OCI-M2 (cell line): Measurements from ENCODE around the gene DDX59.

Experiments
- DNase-seq: peaks from one replicate; lab custom pipeline; 2025; ENCODE audit not compliant: unreplicated experiment; lab: John Stamatoyannopoulos, UW

The DDX59 gene

GRCh38 chr1:200669314-200670241 lies at the start of gene DDX59:
TSS of gene DDX59 (minus strand) at chr1:200669907. CDS start at chr1:200666740, 3,167 bp downstream.
- peak; percentile 47 for DNase-seq

DNA sequence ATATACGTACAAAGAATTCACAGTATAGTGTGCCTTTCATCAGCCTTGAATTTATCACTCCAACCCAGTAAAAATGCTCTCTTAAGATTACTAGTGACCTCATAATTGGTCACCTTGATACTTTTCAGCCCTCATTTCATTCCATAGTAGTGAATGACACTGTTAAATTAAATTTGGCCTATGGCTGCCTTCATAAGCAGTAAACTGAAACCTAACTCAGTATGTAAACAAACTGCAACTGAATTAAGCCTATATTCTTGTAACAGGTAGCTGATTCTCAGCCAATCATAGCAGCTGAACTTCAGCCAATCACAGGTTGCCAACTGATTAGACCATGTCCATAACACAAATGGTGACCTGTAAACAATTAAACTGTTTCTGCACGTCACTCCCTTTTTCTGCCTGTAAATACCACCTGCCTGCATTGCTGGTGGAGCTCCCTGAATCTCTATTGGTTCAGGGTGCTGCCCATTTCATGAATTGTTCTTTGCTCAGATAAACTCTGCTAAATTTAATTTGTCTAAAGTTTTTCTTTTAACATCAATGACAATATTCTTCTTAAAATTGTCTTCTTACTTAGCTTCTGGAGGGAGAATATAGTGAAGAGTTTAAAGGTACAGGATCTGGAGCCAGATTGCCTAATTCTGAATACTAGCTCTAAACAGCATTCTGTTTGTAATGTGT lies 44.9 kb upstream of the DDX59 start:
- DNase-seq = no peak

DNA sequence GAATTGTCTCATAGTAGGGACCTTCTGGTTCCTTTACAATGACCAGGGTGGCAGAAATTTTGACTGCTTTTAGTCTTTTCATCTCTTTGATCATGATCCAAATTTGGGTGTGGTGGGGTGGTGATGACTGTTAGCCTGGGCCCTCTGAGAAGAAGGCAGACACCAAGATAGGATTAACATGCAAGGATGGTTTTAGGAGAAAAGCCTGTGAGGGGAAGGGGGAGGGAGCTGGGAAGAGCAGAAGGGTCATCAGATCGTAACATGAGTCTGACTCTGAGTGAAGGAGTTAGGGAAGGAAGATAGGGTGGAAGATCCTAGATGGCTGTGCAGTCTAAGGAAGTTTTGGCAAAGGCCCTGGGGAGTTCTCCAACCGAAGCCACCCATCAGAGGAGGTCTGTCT lies 40.5 kb upstream of the DDX59 start:
- no peak for DNase-seq

DNA sequence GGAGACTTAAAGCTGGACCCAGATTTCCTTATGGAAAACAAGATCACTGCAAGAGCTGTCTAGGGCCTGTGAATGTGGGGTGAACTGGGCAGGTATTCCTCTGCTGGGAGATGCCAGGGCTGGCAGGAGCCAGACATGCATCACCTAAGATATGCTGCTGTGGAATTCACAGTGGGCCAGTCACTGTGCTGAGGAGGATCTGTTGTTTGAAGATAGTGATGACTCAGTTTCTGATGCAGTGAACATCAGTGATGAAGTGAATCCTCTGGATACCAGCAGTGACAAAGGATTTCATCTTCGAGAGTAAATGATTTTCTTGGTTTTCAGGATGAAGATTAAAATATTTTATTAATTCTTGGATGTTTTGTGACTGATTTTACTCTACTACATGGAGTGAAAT lies 39.1 kb upstream of the DDX59 start:
- no peak for DNase-seq

GRCh38 chr1:200708161-200708560 lies 38.5 kb upstream of the DDX59 start:
- no peak for DNase-seq

DNA sequence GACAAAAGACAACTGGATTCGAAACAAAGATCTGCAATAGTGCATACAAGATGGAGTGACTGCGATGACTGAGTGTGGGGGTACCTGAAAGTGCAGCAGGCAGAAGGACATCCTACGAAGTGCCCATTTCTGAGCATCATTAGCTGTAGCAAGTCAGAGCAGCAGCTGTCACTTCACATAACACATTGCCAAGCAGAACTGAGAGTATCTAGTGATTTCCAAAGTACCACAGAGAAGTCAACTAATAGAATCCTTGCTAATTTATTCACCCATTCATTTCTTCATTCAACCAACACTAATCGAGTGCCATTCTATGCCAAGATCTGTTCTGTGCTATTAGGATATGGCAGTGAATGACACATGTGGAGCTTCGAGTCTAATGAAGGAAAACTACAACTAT lies 37.4 kb upstream of the DDX59 start:
- no peak for DNase-seq

DNA sequence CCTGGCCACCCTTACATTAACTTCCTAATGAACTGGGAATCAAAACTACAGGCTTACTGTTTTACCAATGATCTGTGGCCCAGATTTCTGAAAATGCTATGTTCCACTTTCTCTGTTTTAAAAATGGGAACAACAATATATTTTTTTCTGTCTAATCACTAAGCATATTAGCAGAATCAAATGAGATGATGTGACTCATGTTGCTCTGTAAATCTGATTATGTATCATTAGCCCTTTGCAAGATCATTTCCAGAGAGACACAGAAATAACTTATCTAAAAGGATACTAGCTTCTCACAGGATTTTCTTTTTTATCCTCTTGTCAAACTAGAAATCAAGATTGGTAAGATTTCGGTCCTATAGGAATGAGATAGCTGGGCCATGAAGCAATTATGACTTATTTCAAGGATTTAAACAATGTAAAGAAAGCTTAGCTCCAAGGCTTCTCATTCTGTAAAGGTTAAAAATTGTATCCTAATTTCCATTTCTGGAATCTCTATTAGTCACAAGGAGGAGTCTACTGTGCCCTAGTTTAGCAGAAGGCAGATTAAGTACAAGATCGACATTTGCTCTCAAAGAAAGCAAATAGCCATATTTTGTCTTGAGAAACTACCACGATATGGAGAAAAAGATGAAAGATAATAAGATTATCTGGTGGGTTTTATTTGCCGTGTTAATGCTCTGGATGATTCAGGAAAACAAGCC lies 36.6 kb upstream of the DDX59 start:
- no peak for DNase-seq

- DNase-seq = no peak
These were observed 35.3 kb upstream of the DDX59 start for GRCh38 chr1:200704986-200705500.

GRCh38 chr1:200699871-200700270 lies 30.2 kb upstream of the DDX59 start:
- no peak for DNase-seq

DNA sequence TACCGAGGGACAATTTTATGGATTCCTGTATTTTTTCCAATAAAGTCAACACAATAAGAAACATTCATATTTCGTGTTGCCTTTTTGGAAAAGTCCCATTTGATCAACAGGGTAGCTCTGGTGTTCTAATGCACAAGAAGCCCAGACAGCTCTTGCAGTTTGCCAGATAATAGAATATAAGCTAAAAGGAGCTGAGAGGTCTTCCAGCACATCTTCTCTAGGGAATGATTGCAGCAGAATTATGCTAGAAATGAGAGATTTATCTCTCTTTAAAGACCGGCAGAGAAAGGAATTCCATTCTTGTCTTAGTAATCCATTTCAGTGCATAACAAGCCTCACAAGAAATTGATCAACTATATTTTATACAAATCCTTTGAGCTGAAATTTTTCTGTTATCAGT lies 25.0 kb upstream of the DDX59 start:
- DNase-seq = no peak

DNA sequence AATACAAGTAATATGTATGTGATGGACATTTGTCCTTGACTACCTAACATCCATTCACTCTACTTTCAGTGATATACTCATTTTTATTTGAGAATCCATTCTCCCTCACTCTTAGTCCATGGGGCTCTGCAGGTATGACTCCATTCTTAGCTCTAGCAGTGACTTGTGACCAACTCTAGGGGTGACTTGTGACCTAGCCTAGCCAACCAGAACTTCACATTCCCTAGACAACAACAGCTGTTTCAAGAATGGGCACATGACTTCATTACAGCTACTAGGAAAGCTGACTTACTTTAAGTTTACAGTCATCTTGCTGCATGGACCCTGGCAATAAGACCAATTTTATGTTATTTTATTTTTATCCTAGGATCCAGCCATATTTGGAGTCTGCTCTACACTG lies 23.6 kb upstream of the DDX59 start:
- no peak for DNase-seq

DNA sequence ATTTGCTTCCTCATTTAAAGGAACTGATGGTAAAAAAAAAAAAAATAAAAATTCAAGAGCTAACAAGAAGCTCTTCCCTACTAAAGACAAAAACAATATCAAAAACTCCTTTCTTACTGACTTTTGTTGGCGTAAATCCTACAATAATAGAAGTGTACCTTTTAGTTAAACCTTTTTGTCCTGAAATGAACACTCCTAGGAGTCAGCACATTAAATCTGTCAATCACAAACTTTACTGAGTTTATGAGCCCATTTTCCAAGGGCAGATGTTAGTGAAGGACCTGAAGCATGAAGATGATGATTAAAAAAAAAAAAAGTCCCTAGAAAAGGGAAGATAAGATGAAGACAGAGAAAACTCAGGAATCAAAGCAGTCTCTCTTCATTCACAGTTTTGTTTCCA lies 22.6 kb upstream of the DDX59 start:
- no peak for DNase-seq

DNA sequence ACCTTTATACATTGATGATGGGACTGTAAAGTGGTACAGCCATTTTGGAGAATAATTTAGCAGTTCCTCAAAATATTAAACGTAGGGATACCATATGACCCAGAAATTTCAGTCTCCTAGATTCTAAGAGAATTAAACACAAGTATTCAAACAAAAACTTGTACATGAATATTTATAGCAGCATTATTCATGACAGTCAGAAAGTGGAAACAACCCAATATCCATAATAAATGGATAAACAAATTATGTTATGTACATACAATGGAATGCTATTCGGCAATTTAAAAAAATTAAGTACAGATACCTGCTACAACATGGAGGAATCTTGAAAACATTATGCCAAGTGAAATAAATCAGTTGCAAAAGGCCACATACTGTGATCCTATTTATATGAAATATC lies 16.9 kb upstream of the DDX59 start:
- no peak for DNase-seq

DNA sequence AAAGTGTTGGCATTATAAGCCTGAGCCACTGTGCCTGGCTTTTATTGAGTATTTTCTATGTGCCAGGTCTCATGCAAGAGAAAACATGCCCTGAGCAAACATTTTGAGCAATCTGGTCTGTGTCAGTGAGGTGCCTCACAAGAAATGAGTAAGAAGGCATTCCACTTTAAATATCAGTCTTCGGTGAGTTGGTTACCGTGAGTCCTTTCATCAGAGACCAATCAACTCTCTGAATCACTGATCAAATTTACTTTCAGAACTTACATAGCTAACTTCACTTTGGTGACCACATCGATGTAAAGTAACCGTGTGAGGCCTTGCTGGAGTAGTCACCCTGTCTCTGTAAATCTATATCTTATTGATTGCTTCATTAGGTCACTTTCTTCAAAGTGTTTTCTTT lies 14.3 kb upstream of the DDX59 start:
- DNase-seq = no peak

DNA sequence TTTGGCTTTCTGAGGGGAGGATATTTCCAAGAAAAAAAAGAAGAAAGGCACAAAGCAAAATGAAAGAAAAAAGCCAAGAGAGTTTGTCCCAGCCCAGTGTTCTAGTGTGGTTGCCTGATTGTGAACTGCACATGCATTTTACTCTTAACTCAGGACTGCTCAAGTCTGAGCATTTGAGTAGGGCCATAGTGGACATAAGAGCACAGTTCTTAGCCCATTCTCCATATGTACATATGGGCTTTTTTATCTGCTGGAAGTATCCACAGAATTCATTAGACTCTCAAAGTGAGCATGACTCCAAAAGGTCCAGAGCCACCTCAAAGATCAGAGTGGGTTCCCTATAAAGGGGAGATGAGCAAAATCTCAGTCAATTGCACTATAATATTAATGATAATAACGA lies 13.6 kb upstream of the DDX59 start:
- no peak for DNase-seq

GRCh38 chr1:200681231-200681630 lies 11.5 kb upstream of the DDX59 start:
- DNase-seq = no peak

- DNase-seq = no peak
These were observed 7.1 kb upstream of the DDX59 start for GRCh38 chr1:200676829-200677228.

DNA sequence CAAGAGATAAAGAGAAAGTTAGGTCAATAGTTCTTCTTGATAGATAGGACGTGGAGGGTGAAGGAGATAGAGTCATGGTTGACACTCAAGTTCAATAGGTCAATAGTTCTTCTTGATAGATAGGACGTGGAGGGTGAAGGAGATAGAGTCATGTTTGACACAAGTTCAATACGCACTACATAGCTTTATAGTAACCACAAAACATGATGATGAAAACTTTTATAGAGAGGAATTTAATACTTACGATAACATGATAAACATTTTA lies 5.8 kb upstream of the DDX59 start:
- no peak for DNase-seq

GRCh38 chr1:200674838-200675587 lies 5.3 kb upstream of the DDX59 start:
- DNase-seq = no peak

DNA sequence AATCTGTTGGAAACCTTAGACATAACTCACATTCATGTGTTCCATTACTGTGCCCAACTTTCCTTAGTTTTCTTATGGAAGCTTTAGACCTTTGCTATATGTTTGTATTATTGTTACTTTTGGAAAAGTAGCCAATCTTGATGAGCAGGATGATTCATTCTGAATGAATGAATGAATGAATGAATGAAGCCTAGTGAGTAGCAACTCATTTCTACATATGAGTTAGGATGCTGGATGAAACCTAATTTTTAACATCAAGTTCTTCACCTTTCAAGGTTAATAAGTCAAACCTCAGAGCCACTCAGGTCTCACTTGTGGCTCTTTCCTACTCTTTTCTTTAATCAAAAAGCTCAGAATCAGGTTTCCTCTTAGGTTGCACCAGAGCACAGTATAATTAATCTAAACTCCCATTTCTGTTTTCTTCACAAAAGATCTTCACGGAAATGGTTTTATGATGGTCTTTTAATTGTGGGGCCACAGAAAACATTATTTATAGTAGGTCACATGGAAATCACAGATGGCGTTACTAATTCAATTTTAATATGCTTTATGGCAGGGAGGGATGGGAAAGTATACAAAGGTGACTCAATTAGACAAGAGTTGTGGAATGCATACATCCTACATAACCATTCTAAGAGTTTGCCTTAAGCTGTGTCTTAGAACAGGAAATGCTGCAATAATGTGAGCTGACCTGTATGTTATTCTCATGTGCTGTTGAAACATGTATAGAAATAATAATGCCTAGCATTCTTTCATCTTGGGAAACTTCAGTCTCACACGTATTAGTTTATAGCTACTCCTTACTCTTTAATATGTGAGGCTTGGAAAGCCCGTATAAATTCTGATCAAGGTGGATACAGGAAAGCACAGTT lies 4.5 kb upstream of the DDX59 start:
- no peak for DNase-seq
